Suprapubic skin (tissue), 3 donors: Measurements from ENCODE around the gene METTL16.
"Not testable (repeated sequence)": the region's sequence is repeated elsewhere in the genome, so short reads cannot be mapped to it uniquely, and the experiment has no call there.

ENCODE experiments used
- CTCF ChIP-seq, 2 donors: fragments of 200-600 bp in 1 of 2; fragments of 450-650 bp in 1 of 2; sonication (generic) in 1 of 2; IDR thresholded peaks; one replicate each; pipeline ENCODE4 v1.5.1; 2016 to 2019; ENCODE audit warnings: antibody characterized with exemption in 2 of 2, mild to moderate bottlenecking in 1 of 2, moderate library complexity in 1 of 2
- EP300 ChIP-seq: sonication (generic); formaldehyde crosslinking; IDR thresholded peaks from one replicate; pipeline ENCODE4 v1.6.1; 2017; ENCODE audit warnings: antibody characterized with exemption
- POLR2A ChIP-seq, 2 donors: fragments of 450-650 bp; IDR thresholded peaks; one replicate each; pipeline ENCODE4 v1.6.1; 2017; ENCODE audit warnings: antibody characterized with exemption in 2 of 2, mild to moderate bottlenecking in 2 of 2, moderate library complexity in 2 of 2

GRCh38 chr17:2486709-2487108, 25.0 kb downstream of the METTL16 start:
- TF ChIP-seq CTCF (IDR thresholded peaks at IDR 0.05); POLR2A (IDR thresholded peaks at IDR 0.05); EP300: not testable (repeated sequence)
